ENCODE data around the gene CHCHD10.

GRCh38 chr22:23816156-23816976 lies 48.6 kb upstream of the CHCHD10 start:
- TF ChIP-seq CREB1 (IDR thresholded peaks at IDR 0.05) (no peak), POLR2A (IDR thresholded peaks at IDR 0.05; ENCODE audit: control extremely low read depth in 1 of 2, low read depth in 2 of 2, low read length in 2 of 2) (no peak), GABPA (IDR thresholded peaks at IDR 0.05; ENCODE audit: borderline replicate concordance, insufficient read depth, low read length) (no peak), BRCA1 (IDR thresholded peaks at IDR 0.05; ENCODE audit: low read depth, low read length) (no peak), TAF1 (IDR thresholded peaks at IDR 0.05; ENCODE audit: low read depth, low read length) (no peak), E2F6 (IDR thresholded peaks at IDR 0.05) (no peak), GTF2F1 (IDR thresholded peaks at IDR 0.05; ENCODE audit: borderline replicate concordance, low read depth, low read length) (no peak)
- TF ChIP-seq, protein P1, sequence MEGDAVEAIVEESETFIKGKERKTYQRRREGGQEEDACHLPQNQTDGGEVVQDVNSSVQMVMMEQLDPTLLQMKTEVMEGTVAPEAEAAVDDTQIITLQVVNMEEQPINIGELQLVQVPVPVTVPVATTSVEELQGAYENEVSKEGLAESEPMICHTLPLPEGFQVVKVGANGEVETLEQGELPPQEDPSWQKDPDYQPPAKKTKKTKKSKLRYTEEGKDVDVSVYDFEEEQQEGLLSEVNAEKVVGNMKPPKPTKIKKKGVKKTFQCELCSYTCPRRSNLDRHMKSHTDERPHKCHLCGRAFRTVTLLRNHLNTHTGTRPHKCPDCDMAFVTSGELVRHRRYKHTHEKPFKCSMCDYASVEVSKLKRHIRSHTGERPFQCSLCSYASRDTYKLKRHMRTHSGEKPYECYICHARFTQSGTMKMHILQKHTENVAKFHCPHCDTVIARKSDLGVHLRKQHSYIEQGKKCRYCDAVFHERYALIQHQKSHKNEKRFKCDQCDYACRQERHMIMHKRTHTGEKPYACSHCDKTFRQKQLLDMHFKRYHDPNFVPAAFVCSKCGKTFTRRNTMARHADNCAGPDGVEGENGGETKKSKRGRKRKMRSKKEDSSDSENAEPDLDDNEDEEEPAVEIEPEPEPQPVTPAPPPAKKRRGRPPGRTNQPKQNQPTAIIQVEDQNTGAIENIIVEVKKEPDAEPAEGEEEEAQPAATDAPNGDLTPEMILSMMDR (IDR thresholded peaks at IDR 0.05; ENCODE audit: control extremely low read depth in 1 of 3, insufficient read depth in 1 of 3, low read depth in 1 of 3, low read length in 3 of 3), result no peak
